HG02571 (cell line): ENCODE results near the gene DUSP22.
A peak's percentile ranks its signal among the peaks of the same experiment; 100 is the strongest.

Experiments used
- ATAC-seq: cut with Tn5 transposase; IDR thresholded peaks from one replicate; pipeline ENCODE4 v1.9.1; 2021; ENCODE audit warnings: mild to moderate bottlenecking, moderate library complexity; ENCODE audit not compliant: unreplicated experiment

Gene DUSP22

GRCh38 chr6:391559-392440 lies 99.5 kb downstream of the DUSP22 start, which contains the start of gene IRF4:
TSS of gene IRF4 (plus strand) at chr6:391752. CDS start at chr6:393153, 1,401 bp downstream.
- ATAC-seq, result peak; percentile 42

- ATAC-seq, result no peak
Observed at GRCh38 chr6:392441-393390, 100.4 kb downstream of the DUSP22 start.

GRCh38 chr6:393391-394221 lies 101.3 kb downstream of the DUSP22 start:
- ATAC-seq, result no peak

GRCh38 chr6:394641-395289 lies 102.5 kb downstream of the DUSP22 start:
- ATAC-seq, result no peak

GRCh38 chr6:395432-396125 lies 103.3 kb downstream of the DUSP22 start:
- ATAC-seq, result no peak

- no peak for ATAC-seq
Observed at GRCh38 chr6:396126-396520, 103.8 kb downstream of the DUSP22 start.

GRCh38 chr6:397056-397455 lies 104.8 kb downstream of the DUSP22 start:
- no peak for ATAC-seq

GRCh38 chr6:397604-398003 lies 105.3 kb downstream of the DUSP22 start:
- no peak for ATAC-seq

- ATAC-seq, result no peak
Observed at GRCh38 chr6:398065-398464, 105.8 kb downstream of the DUSP22 start.

GRCh38 chr6:398558-399078 lies 106.3 kb downstream of the DUSP22 start:
- no peak for ATAC-seq

GRCh38 chr6:399785-400534 lies 107.7 kb downstream of the DUSP22 start:
- ATAC-seq, result no peak

GRCh38 chr6:400815-401214 lies 108.5 kb downstream of the DUSP22 start:
- no peak for ATAC-seq
